Measurements from ENCODE around the gene NIPAL4.
"Not testable (repeated sequence)": the region's sequence is repeated elsewhere in the genome, so short reads cannot be mapped to it uniquely, and the experiment has no call there.

NIPAL4 gene

GRCh38 chr5:157476702-157477408, 16.8 kb downstream of the NIPAL4 start:
- Histone ChIP-seq H3K79me2 (ENCODE audit: control insufficient read depth, insufficient read depth, low read length, unreplicated experiment) (no peaks in the 10 kb centered on the region), H3K4me3 (ENCODE audit: low read depth, low read length) (no peak overlapping the region), H2AFZ (ENCODE audit: low read length, unreplicated experiment) (no peak overlapping the region), H3K4me1 (ENCODE audit: control insufficient read depth, insufficient read depth, low read length, unreplicated experiment) (peaks cover 9% of the 10 kb centered on the region), H3K36me3 (ENCODE audit: insufficient read depth, low read length) (no peaks in the 10 kb centered on the region), H3K27ac (ENCODE audit: low read depth, low read length) (no peak overlapping the region), H3K27me3 (ENCODE audit: insufficient read depth, low read length) (no peaks in the 10 kb centered on the region)

- no peak overlapping the region for H2AFZ ChIP-seq (ENCODE audit: low read length, unreplicated experiment)
- H3K79me2 ChIP-seq (ENCODE audit: control insufficient read depth, insufficient read depth, low read length, unreplicated experiment), result no peaks in the 10 kb centered on the region
- no peaks in the 10 kb centered on the region for H3K36me3 ChIP-seq (ENCODE audit: insufficient read depth, low read length)
- no peak overlapping the region for H3K27ac ChIP-seq (ENCODE audit: low read depth, low read length)
- peaks cover 9% of the 10 kb centered on the region for H3K4me1 ChIP-seq (ENCODE audit: control insufficient read depth, insufficient read depth, low read length, unreplicated experiment)
- no peak overlapping the region for H3K4me3 ChIP-seq (ENCODE audit: low read depth, low read length)
- H3K27me3 ChIP-seq (ENCODE audit: insufficient read depth, low read length), result no peaks in the 10 kb centered on the region
Observed at GRCh38 chr5:157477814-157478494, 17.9 kb downstream of the NIPAL4 start.

DNA sequence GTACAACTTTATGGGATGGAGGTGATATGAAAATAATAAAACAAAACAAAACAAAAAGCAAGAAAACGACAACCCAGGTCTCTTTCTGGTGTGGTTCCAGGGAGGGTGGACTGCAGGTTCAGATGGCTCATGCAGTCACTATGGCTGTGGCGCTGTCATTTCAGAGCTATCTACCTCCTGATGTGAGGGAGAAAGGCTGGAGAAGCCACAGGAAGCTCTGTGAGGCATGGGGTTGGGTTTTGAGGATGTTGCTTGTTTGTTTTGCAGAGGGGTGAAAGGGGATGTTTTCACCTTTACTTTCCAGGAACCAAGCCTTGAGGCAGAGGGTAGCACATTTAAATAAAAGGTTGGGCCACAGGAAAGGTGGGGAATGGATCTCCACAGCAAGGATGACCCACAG, 18.7 kb downstream of the NIPAL4 start:
- no peaks in the 10 kb centered on the region for H3K79me2 ChIP-seq (ENCODE audit: control insufficient read depth, insufficient read depth, low read length, unreplicated experiment)
- H3K4me1 ChIP-seq (ENCODE audit: control insufficient read depth, insufficient read depth, low read length, unreplicated experiment), result peaks cover 3% of the 10 kb centered on the region
- no peaks in the 10 kb centered on the region for H3K36me3 ChIP-seq (ENCODE audit: insufficient read depth, low read length)
- no peaks in the 10 kb centered on the region for H3K27me3 ChIP-seq (ENCODE audit: insufficient read depth, low read length)
- no peak overlapping the region for H3K27ac ChIP-seq (ENCODE audit: low read depth, low read length)
- H3K4me3 ChIP-seq (ENCODE audit: low read depth, low read length), result no peak overlapping the region
- no peak overlapping the region for H2AFZ ChIP-seq (ENCODE audit: low read length, unreplicated experiment)

DNA sequence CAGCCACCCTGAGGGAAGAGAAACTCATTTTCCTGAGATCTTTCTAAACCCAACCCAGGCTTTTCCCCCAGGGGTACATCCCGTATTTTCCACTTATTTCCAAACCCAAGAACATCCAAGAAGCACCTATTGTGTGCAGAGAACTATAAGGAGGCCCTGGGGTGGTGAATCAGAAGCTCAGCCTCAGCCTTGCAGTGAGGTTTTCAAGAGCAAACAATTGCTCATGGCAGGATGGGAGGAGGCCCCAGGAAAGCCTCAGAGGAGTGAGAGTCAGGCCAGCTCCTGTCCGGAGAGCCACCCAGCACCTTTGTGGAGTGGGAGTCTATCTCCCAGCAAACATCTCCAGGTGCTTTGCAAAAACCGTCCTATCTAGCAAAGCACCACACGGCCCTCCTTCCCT, 19.2 kb downstream of the NIPAL4 start:
- Histone ChIP-seq H3K27me3 (ENCODE audit: insufficient read depth, low read length) (no peaks in the 10 kb centered on the region), H3K4me1 (ENCODE audit: control insufficient read depth, insufficient read depth, low read length, unreplicated experiment) (no peaks in the 10 kb centered on the region), H3K4me3 (ENCODE audit: low read depth, low read length) (no peak overlapping the region), H3K36me3 (ENCODE audit: insufficient read depth, low read length) (no peaks in the 10 kb centered on the region), H3K79me2 (ENCODE audit: control insufficient read depth, insufficient read depth, low read length, unreplicated experiment) (no peaks in the 10 kb centered on the region), H2AFZ (ENCODE audit: low read length, unreplicated experiment) (no peak overlapping the region), H3K27ac (ENCODE audit: low read depth, low read length) (no peak overlapping the region)

DNA sequence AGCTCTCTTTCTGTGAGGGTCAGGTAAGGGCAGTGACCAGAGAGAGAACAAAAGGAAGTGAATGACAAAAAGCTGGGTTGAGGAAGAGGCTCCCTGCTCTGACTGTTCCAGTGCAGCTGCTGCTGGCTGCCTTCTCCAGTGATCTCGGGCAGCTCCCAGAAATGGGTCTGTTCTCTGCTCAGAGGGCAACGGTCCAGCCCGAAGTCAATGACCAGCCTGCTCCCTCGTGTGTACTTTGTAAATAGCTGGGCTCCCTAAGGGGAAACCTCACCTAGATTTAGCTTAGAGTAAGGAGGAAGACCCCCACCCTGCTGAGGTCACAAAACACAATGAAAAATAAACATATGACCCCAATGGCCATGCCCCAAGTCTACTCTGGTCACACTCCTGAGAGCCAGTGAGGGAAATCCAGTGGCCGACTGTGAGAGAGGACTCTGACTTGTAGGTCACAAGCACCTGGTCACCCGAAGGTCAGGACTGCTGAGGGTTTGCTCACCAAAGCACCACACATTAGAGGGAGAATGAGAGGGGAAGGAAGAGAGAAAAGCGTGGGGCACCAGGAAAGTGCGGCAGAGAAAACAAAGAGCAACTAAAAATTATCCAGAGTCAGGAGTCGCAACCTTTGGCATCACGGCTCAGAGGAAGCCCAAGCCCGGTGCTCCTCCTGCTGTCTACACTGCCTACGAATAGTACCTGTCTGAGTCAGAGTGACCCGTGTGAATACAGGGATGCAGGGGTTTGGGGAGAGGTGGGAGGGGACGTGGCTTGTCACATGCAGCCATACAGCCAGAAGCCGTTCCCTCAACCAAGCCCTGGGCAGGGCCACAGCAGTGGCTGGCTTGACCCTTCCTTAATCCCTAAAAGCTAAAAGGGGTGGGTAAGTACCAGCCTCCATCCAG, 19.8 kb downstream of the NIPAL4 start:
- Histone ChIP-seq H3K4me1 (ENCODE audit: control insufficient read depth, insufficient read depth, low read length, unreplicated experiment) (no peaks in the 10 kb centered on the region), H2AFZ (ENCODE audit: low read length, unreplicated experiment) (no peak overlapping the region), H3K4me3 (ENCODE audit: low read depth, low read length) (no peak overlapping the region), H3K27ac (ENCODE audit: low read depth, low read length) (no peak overlapping the region), H3K79me2 (ENCODE audit: control insufficient read depth, insufficient read depth, low read length, unreplicated experiment) (no peaks in the 10 kb centered on the region), H3K36me3 (ENCODE audit: insufficient read depth, low read length) (no peaks in the 10 kb centered on the region), H3K27me3 (ENCODE audit: insufficient read depth, low read length) (no peaks in the 10 kb centered on the region)

DNA sequence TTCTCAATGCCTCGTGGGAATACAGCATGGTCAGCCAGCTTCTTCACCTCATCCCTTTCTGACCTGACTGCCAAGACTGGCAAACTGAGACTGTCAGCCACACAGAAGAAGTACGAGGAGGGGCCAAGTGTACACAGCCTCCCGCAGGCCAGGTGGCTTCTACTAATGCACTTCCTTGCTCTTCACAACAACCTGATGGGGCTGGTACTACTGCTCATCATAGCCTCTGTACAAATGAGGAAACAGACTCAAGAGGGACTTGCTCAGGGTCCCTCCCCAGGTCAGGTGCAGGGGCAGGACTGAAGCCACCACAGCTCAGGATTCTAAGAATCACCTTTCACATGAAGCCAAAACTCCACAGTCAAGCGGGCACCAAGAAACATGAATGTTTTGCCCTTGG, 21.3 kb downstream of the NIPAL4 start:
- Histone ChIP-seq H3K79me2 (ENCODE audit: control insufficient read depth, insufficient read depth, low read length, unreplicated experiment) (no peaks in the 10 kb centered on the region), H3K27me3 (ENCODE audit: insufficient read depth, low read length) (no peaks in the 10 kb centered on the region), H3K4me3 (ENCODE audit: low read depth, low read length) (no peak overlapping the region), H3K36me3 (ENCODE audit: insufficient read depth, low read length) (no peaks in the 10 kb centered on the region), H3K27ac (ENCODE audit: low read depth, low read length) (no peak overlapping the region), H2AFZ (ENCODE audit: low read length, unreplicated experiment) (no peak overlapping the region), H3K4me1 (ENCODE audit: control insufficient read depth, insufficient read depth, low read length, unreplicated experiment) (no peaks in the 10 kb centered on the region)

GRCh38 chr5:157481666-157482065, 21.7 kb downstream of the NIPAL4 start:
- Histone ChIP-seq H3K27ac (ENCODE audit: low read depth, low read length) (no peak overlapping the region), H3K79me2 (ENCODE audit: control insufficient read depth, insufficient read depth, low read length, unreplicated experiment) (no peaks in the 10 kb centered on the region), H2AFZ (ENCODE audit: low read length, unreplicated experiment) (no peak overlapping the region), H3K36me3 (ENCODE audit: insufficient read depth, low read length) (no peaks in the 10 kb centered on the region), H3K27me3 (ENCODE audit: insufficient read depth, low read length) (no peaks in the 10 kb centered on the region), H3K4me1 (ENCODE audit: control insufficient read depth, insufficient read depth, low read length, unreplicated experiment) (no peaks in the 10 kb centered on the region), H3K4me3 (ENCODE audit: low read depth, low read length) (no peak overlapping the region)

- H3K36me3 ChIP-seq (ENCODE audit: insufficient read depth, low read length); H3K27ac ChIP-seq (ENCODE audit: low read depth, low read length); H3K4me3 ChIP-seq (ENCODE audit: low read depth, low read length); H3K4me1 ChIP-seq (ENCODE audit: control insufficient read depth, insufficient read depth, low read length, unreplicated experiment); H2AFZ ChIP-seq (ENCODE audit: low read length, unreplicated experiment); H3K79me2 ChIP-seq (ENCODE audit: control insufficient read depth, insufficient read depth, low read length, unreplicated experiment); H3K27me3 ChIP-seq (ENCODE audit: insufficient read depth, low read length): not testable (repeated sequence)
Observed at GRCh38 chr5:157482702-157483101, 22.7 kb downstream of the NIPAL4 start.

GRCh38 chr5:157484768-157485167, 24.8 kb downstream of the NIPAL4 start:
- Histone ChIP-seq H3K4me3 (ENCODE audit: low read depth, low read length) (no peak overlapping the region), H3K36me3 (ENCODE audit: insufficient read depth, low read length) (no peaks in the 10 kb centered on the region), H3K27me3 (ENCODE audit: insufficient read depth, low read length) (no peaks in the 10 kb centered on the region), H2AFZ (ENCODE audit: low read length, unreplicated experiment) (no peak overlapping the region), H3K79me2 (ENCODE audit: control insufficient read depth, insufficient read depth, low read length, unreplicated experiment) (no peaks in the 10 kb centered on the region), H3K4me1 (ENCODE audit: control insufficient read depth, insufficient read depth, low read length, unreplicated experiment) (no peaks in the 10 kb centered on the region), H3K27ac (ENCODE audit: low read depth, low read length) (no peak overlapping the region)

DNA sequence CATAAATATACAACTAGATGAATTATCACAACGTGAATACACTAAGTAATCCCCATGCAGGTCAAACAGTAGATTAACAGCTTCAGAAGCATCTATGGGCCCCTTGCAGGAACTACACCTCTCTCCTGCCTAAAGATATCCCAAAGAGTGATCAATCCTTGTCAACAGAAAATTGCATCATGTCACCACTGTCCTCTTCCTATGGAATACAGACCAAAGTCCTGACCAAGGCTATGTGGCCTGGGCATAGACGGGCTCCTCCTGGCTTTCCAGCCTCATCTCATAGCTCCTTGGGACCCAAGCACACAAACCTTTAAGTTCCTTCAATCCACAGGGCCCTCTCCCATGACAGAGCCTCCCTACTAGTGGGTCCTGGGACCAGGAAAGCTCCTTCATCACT, 25.3 kb downstream of the NIPAL4 start:
- Histone ChIP-seq H3K27ac (ENCODE audit: low read depth, low read length) (no peak overlapping the region), H3K4me3 (ENCODE audit: low read depth, low read length) (no peak overlapping the region), H2AFZ (ENCODE audit: low read length, unreplicated experiment) (no peak overlapping the region), H3K36me3 (ENCODE audit: insufficient read depth, low read length) (no peaks in the 10 kb centered on the region), H3K79me2 (ENCODE audit: control insufficient read depth, insufficient read depth, low read length, unreplicated experiment) (no peaks in the 10 kb centered on the region), H3K27me3 (ENCODE audit: insufficient read depth, low read length) (no peaks in the 10 kb centered on the region), H3K4me1 (ENCODE audit: control insufficient read depth, insufficient read depth, low read length, unreplicated experiment) (no peaks in the 10 kb centered on the region)
